Type B pancreatic cell (in vitro differentiated cells): ENCODE measurements around the gene E2F4. TPM values are rescaled to one million over a fixed set of nuclear protein-coding genes. Genes with fewer than 3 reads are reported as not detected.
A peak's percentile ranks its signal among the peaks of the same experiment; 100 is the strongest.

Experiments
- DNase-seq: peaks from one replicate; pipeline ENCODE4 v3.0.0; 2021; ENCODE audit warnings: mixed read lengths; ENCODE audit not compliant: unreplicated experiment; ENCODE audit errors: extremely low spot score
- H3K27ac Mint-ChIP-seq: 2 replicates; pipeline ENCODE4 v1.8.0; 2021; ENCODE audit warnings: mild to moderate bottlenecking, mixed read lengths
- H3K27me3 Mint-ChIP-seq: 2 replicates; pipeline ENCODE4 v1.8.0; 2021; ENCODE audit warnings: mixed read lengths
- H3K36me3 Mint-ChIP-seq: 2 replicates; pipeline ENCODE4 v1.8.0; 2021; ENCODE audit warnings: mixed read lengths
- H3K4me1 Mint-ChIP-seq: one replicate; pipeline ENCODE4 v1.8.0; 2021; ENCODE audit warnings: mixed read lengths; ENCODE audit not compliant: unreplicated experiment
- H3K4me3 Mint-ChIP-seq: 2 replicates; pipeline ENCODE4 v1.8.0; 2021; ENCODE audit warnings: mild to moderate bottlenecking, mixed read lengths
- H3K9me3 Mint-ChIP-seq: 2 replicates; pipeline ENCODE4 v1.8.0; 2021; ENCODE audit warnings: mixed read lengths
- total RNA-seq: library from RNA; stranded (reverse); gene quantifications from 2 replicates; pipeline ENCODE4 v1.2.1, GENCODE V29; 2021; ENCODE audit warnings: low replicate concordance
- TF ChIP-seq, protein P1 (sequence below): fragments of 200-600 bp; sonication (generic); conservative IDR thresholded peaks from 2 replicates; pipeline ENCODE4 v1.5.0; 2021; ENCODE audit warnings: antibody characterized with exemption, mild to moderate bottlenecking

E2F4 gene
- total RNA-seq, 1 donor from 2014 or later = 84.5 TPM

DNA sequence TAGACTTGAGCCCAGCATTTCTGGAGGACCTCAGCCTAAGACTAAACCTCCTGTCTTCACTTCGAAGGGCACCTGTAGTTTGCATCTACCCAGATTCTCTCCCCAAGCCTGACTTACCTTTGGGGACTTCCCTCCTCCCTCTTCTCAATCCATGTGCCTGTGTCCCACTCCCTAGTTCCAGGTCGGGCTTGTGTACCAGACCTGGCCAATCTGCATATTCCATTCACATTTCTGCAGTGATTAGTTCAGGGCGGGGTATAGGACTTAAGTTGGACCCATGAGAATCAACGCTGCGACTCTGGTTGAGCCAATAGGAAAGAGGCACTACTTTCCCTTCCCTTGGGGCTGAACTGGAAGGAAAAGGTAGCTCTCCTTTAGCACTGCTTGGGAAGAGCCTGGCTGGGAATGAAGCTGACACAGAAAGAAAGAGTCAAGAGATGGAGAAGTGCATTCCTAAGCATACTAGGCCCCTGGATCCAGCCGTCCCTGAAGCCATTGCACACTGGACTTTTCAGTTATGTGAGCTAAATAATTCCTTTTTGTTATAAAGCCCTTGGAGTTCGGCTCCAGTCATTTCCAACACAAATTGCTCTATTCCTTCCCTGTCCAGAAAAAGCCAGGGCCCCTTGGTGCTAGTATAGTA, 34.7 kb upstream of the E2F4 start:
- Mint-ChIP-seq H3K27me3 (peaks cover 89% of the 10 kb centered on the region), H3K4me3 (peak overlapping the region; percentile 30), H3K27ac (peak overlapping the region; percentile 23), H3K4me1 (peaks cover 3% of the 10 kb centered on the region), H3K9me3 (no peaks in the 10 kb centered on the region), H3K36me3 (no peaks in the 10 kb centered on the region)
- no peak for DNase-seq
- TF ChIP-seq, protein P1, sequence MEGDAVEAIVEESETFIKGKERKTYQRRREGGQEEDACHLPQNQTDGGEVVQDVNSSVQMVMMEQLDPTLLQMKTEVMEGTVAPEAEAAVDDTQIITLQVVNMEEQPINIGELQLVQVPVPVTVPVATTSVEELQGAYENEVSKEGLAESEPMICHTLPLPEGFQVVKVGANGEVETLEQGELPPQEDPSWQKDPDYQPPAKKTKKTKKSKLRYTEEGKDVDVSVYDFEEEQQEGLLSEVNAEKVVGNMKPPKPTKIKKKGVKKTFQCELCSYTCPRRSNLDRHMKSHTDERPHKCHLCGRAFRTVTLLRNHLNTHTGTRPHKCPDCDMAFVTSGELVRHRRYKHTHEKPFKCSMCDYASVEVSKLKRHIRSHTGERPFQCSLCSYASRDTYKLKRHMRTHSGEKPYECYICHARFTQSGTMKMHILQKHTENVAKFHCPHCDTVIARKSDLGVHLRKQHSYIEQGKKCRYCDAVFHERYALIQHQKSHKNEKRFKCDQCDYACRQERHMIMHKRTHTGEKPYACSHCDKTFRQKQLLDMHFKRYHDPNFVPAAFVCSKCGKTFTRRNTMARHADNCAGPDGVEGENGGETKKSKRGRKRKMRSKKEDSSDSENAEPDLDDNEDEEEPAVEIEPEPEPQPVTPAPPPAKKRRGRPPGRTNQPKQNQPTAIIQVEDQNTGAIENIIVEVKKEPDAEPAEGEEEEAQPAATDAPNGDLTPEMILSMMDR = no peak

DNA sequence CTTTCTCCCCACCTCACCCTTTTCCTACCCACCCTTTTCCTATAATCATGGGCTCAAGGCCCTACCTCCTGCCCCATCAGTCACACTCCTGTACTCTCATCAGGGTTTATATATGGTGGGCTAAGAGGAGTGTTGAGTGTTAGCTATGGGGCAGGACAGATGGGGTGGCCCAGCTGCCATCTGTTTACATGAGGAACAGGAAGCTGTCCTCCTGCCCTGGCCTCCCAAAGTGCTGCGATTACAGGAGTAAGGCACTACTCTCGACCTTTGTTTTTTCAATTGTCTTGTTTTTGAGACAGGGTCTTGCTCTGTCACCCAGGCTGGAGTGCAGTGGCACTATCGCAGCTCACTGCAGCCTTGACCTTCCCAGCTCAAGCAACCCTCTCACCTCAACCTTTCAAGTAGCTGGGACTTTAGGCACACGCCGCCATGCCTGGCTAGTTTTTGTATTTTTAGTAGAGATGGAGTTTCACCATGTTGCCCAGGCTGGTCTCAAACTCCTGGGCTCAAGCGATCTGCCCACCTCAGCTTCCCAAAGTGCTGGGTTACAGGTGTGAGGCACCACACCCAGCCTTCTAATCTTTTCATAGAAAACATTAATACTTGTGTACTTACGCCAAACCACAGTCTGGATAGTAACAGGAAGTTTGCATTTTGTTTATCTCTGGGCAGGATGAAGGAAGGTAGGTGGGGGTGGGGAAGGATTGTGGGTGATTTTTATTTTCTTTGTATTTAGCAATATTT, 33.9 kb upstream of the E2F4 start:
- Mint-ChIP-seq H3K36me3 (no peaks in the 10 kb centered on the region), H3K27me3 (peaks cover 86% of the 10 kb centered on the region), H3K9me3 (no peaks in the 10 kb centered on the region), H3K27ac (peak overlapping the region; percentile 23), H3K4me3 (peak overlapping the region; percentile 83), H3K4me1 (peaks cover 3% of the 10 kb centered on the region)
- no peak for DNase-seq
- TF ChIP-seq, protein P1 = no peak

DNA sequence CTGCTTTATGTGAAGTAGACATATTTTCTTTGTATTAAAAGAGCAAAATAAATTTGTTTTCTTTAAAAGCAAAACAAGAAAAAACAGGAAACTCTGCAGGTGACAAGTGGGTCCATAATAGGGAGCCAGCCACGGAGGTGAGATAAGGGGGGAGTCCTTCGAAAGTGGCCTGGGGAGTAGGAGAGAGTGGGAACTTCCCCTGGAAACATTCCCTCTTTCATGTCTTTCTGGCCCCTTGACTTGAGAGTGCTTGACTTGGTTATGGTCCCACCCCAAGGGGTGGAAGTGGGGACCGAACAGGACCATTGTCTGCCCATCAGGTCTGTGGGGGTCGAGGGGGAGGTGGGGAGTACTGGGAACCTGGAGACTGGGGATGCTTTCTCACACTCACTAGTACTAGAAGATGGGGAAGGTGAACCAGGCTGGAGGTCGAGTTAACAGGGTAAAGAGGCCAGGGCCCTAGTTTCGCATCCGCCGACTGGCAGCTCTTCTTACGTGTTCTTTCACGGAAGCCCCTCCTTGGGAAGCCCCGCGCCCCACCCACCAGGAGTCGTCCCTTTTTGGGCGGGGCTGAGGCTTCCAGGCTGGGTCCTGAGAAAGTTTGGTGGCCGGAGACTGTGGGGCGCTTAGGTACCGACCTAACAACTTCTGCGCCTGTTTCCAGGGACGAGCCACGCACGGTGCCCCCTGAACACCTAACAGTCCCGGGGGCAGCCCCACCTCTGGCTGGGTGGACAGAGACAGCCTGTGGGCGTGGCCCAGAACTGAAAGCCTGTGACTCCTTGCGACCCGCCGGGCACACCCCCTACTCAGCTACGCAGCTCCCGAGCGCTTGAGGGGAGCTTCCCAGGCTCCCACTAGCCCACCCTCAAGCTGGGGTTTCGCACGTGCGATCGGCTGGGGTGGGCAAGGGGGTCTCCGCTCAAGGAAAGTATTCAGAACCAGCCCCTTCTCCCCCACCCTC, 33.0 kb upstream of the E2F4 start:
- no peaks in the 10 kb centered on the region for H3K9me3 Mint-ChIP-seq

DNA sequence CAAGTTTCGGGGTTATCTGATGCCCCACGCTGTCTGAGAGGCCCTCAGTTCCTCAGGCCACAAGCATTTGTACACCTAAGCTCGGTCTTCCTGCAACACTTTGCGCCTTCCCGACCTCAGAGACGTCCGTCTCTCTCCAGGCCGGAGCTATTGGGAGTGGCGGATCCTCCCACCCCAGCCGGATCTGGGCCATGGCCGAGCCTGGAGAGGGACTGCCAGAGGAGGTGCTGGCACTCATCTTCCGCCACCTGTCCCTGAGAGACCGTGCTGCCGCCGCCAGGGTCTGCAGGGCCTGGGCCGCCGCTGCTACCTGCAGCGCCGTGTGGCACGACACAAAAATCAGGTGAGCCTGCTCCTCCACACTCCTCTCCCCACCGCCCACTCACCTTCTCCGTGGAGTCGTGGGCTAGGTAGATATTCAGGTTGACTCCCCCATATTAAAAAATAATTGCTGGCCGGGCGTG, 30.3 kb upstream of the E2F4 start:
- H3K4me3 Mint-ChIP-seq = no peak overlapping the region
- no peak overlapping the region for H3K27ac Mint-ChIP-seq
- peaks cover 83% of the 10 kb centered on the region for H3K27me3 Mint-ChIP-seq
- H3K4me1 Mint-ChIP-seq = peaks cover 3% of the 10 kb centered on the region
- no peak for DNase-seq
- H3K9me3 Mint-ChIP-seq = no peaks in the 10 kb centered on the region
- TF ChIP-seq, protein P1 = no peak
- H3K36me3 Mint-ChIP-seq = no peaks in the 10 kb centered on the region

More for the DNA sequence above, 33.0 kb upstream of the E2F4 start:
- Mint-ChIP-seq H3K27ac (peak overlapping the region; percentile 62), H3K4me1 (peaks cover 3% of the 10 kb centered on the region), H3K27me3 (peaks cover 82% of the 10 kb centered on the region), H3K36me3 (no peaks in the 10 kb centered on the region), H3K4me3 (peak overlapping the region; percentile 83)
- TF ChIP-seq, protein P1 = no peak
- DNase-seq = no peak

DNA sequence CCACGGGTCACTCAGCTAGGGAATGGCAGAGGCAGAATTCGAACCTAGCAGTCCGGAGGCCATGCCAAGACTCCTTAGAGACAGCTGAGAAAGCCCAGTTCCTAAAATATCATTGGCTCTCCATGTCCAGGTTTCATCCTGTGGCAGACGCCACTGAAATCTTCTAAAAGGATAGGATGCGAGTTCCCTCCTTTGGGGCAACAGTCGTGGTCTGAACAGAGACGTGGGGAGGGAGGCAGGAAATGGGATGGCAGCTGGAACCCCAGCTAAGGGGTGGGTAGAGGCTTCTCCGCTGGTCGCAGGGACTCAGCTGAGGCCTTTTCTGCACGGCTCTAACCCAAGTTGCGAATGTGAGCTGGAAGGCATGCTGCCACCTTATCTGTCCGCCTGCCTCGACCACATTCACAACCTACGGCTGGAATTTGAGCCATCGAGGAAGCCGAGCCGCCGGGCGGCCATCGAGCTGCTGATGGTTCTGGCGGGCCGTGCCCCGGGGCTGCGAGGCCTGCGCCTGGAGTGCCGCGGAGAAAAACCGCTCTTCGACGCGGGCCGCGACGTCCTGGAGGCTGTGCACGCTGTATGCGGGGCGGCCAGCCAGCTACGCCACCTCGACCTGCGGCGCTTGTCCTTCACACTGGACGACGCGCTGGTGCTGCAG, 29.3 kb upstream of the E2F4 start:
- no peak for DNase-seq
- Mint-ChIP-seq H3K36me3 (no peaks in the 10 kb centered on the region), H3K9me3 (no peaks in the 10 kb centered on the region), H3K4me3 (peak overlapping the region; percentile 60), H3K27me3 (peaks cover 83% of the 10 kb centered on the region), H3K4me1 (peaks cover 3% of the 10 kb centered on the region), H3K27ac (no peak overlapping the region)
- TF ChIP-seq, protein P1 = peak; percentile 15
